Naive thymus-derived CD4-positive, alpha-beta T cell (primary cell): ENCODE measurements around the gene QKI. TPM values are rescaled to one million over a fixed set of nuclear protein-coding genes. Genes with fewer than 3 reads are reported as not detected.
A peak's percentile ranks its signal among the peaks of the same experiment; 100 is the strongest.
"Not testable (repeated sequence)": the region's sequence is repeated elsewhere in the genome, so short reads cannot be mapped to it uniquely, and the experiment has no call there.

Experiments
- ATAC-seq: fragments of 150-1000 bp; cut with Tn5 transposase; 2 replicates; pipeline ENCODE4 v1.10.0; 2021; ENCODE audit warnings: mild to moderate bottlenecking, moderate library complexity
- CTCF ChIA-PET: fragments of 350-600 bp; sonication (Branson Sonifier 250); formaldehyde crosslinking; loops from one replicate; lab custom pipeline; 2021; ENCODE audit warnings: antibody characterized with exemption; lab: Charles Lee
- POLR2A ChIA-PET: fragments of 350-600 bp; sonication (Branson Sonifier 250); formaldehyde crosslinking; loops from one replicate; lab custom pipeline; 2021; ENCODE audit warnings: antibody characterized with exemption, inconsistent platforms; lab: Charles Lee
- DNase-seq, 9 donors: peaks; one replicate each; pipeline versions ENCODE4 v3.0.0 to v3.0.0-alpha.2; 2020 to 2022; ENCODE audit warnings: mixed read lengths in 1 of 9
- H3K27ac ChIP-seq: one replicate; pipeline ENCODE4 v1.7.0; 2013; ENCODE audit warnings: mild to moderate bottlenecking, low read depth, low read length, moderate library complexity
- H3K27me3 ChIP-seq, 2 donors: one replicate each; pipeline ENCODE4 v1.7.0; 2013; ENCODE audit warnings: low read length in 2 of 2, mild to moderate bottlenecking in 2 of 2, moderate library complexity in 2 of 2; ENCODE audit not compliant: control insufficient read depth in 2 of 2, insufficient read depth in 2 of 2
- H3K36me3 ChIP-seq, 3 experiments: 1 replicate in 2 of 3; 2 replicates in 1 of 3; pipeline ENCODE4 v1.7.0; 2013; ENCODE audit warnings: low read length in 3 of 3, mild to moderate bottlenecking in 3 of 3, moderate library complexity in 1 of 3; ENCODE audit not compliant: insufficient read depth in 3 of 3, control insufficient read depth in 2 of 3
- H3K4me1 ChIP-seq, 2 donors: one replicate each; pipeline ENCODE4 v1.7.0; 2013; ENCODE audit warnings: low read length in 2 of 2, mild to moderate bottlenecking in 2 of 2, moderate library complexity in 1 of 2; ENCODE audit not compliant: control insufficient read depth in 2 of 2, insufficient read depth in 2 of 2
- H3K4me3 ChIP-seq: 2 replicates; pipeline ENCODE4 v1.7.0; 2013; ENCODE audit warnings: mild to moderate bottlenecking, low read length
- H3K9me3 ChIP-seq, 3 experiments: 1 replicate in 2 of 3; 2 replicates in 1 of 3; pipeline ENCODE4 v1.7.0; 2013; ENCODE audit warnings: low read length in 3 of 3; ENCODE audit not compliant: control insufficient read depth in 2 of 3
- H3K27ac Mint-ChIP-seq, 9 donors: one replicate each; pipeline ENCODE4 v1.8.0; 2020 to 2022; ENCODE audit warnings: mixed read lengths in 9 of 9, mild to moderate bottlenecking in 8 of 9, moderate library complexity in 5 of 9, inconsistent platforms in 2 of 9
- H3K27me3 Mint-ChIP-seq, 5 donors: one replicate each; pipeline ENCODE4 v1.8.0; 2021 to 2022; ENCODE audit warnings: mixed read lengths in 5 of 5, mild to moderate bottlenecking in 1 of 5
- H3K36me3 Mint-ChIP-seq, 5 donors: one replicate each; pipeline ENCODE4 v1.8.0; 2020 to 2022; ENCODE audit warnings: mixed read lengths in 5 of 5, mild to moderate bottlenecking in 3 of 5, inconsistent platforms in 1 of 5
- H3K4me1 Mint-ChIP-seq, 7 donors: one replicate each; pipeline ENCODE4 v1.8.0; 2020 to 2022; ENCODE audit warnings: mixed read lengths in 7 of 7, mild to moderate bottlenecking in 3 of 7, inconsistent platforms in 1 of 7
- H3K4me3 Mint-ChIP-seq, 10 donors: one replicate each; pipeline ENCODE4 v1.8.0; 2020 to 2022; ENCODE audit warnings: mild to moderate bottlenecking in 10 of 10, mixed read lengths in 10 of 10, moderate library complexity in 6 of 10, inconsistent platforms in 2 of 10
- H3K9me3 Mint-ChIP-seq, 11 donors: one replicate each; pipeline ENCODE4 v1.8.0; 2020 to 2022; ENCODE audit warnings: mixed read lengths in 11 of 11, mild to moderate bottlenecking in 4 of 11, inconsistent platforms in 1 of 11, moderate library complexity in 1 of 11
- intact Hi-C, 2 donors: fragments of 100-400 bp; cut with micrococcal nuclease; formaldehyde crosslinking; loops; one replicate each; pipeline ENCODE4 v1.15.1; 2023
- polyA plus RNA-seq, 2 donors: library from polyadenylated mRNA; unstranded; fragments of 300-500 nt; fragmentation: Illumina TruSeq; gene quantifications; one replicate each; pipeline ENCODE4 v1.2.3, GENCODE V29; 2021
- total RNA-seq, 6 experiments: library from RNA in 5 of 6; stranded (reverse) in 5 of 6; gene quantifications; 1 replicate in 5 of 6; 2 replicates in 1 of 6; pipeline ENCODE4 v1.2.3 and lab custom pipeline; 2021 to 2026

QKI gene
- total and polyA plus RNA-seq, 7 experiments from 2014 or later = 15.0 to 147 (median 72.5) TPM

DNA sequence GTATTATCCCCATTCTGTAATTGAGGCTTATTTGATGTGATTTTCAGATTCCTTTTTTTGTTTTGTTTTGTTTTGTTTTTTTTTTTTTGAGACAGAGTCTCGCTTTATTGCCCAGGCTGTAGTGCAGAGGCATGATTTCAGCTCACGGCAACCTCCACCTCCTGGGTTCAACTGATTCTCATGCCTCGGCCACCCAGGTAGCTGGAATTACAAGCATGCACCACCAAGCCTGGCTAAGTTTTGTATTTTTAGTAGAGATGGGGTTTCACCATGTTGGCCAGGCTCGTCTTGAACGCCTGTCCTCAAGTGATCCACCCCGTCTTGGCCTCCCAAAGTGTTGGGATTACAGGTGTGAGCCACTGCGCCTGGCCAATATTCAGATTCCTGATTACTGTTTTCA, 62.4 kb downstream of the QKI start:
- intact Hi-C loops = loop anchor here in 1 of 2 donors (2.0 kb wide), 1 partner anchor 14 kb away; no protein-coding TSS in a partner anchor
- DNase-seq, H3K9me3 Mint-ChIP-seq, H3K27me3 Mint-ChIP-seq, H3K27ac ChIP-seq, H3K36me3 ChIP-seq, POLR2A ChIA-PET, ATAC-seq, H3K4me1 ChIP-seq, CTCF ChIA-PET, H3K27ac Mint-ChIP-seq, H3K4me3 ChIP-seq, H3K4me3 Mint-ChIP-seq, H3K27me3 ChIP-seq, H3K9me3 ChIP-seq: not testable (repeated sequence)
- Mint-ChIP-seq H3K4me1 (peaks cover 2 to 42% (median 21%) of the 10 kb centered on the region in 7 donors), H3K36me3 (peaks cover 0 to 52% (median 18%) of the 10 kb centered on the region in 5 donors)

DNA sequence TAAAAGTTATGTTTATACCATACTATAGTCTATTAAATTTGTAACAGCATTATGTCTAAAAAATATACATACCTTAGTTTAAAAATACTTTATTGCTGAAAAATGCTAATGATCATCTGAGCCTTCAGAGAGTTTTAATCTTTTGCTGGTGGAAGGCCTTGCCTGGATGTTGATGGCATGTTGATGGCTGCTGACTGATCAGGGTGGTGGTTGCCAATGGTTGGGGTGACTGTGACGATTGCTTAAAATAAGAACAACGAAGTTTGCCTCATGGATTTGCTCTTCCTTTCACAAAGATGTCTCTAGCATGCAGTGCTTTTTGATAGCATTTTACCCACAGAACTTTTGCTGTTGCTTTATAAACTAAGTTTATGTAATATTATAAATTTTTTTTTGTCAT, 68.6 kb downstream of the QKI start:
- Mint-ChIP-seq H3K4me3 (no peak overlapping the region), H3K27ac (peak overlapping the region in 1 of 9 donors; percentile 56), H3K36me3 (peaks cover 0 to 37% (median 16%) of the 10 kb centered on the region in 5 donors), H3K4me1 (peaks cover 12 to 52% (median 39%) of the 10 kb centered on the region in 7 donors), H3K9me3 (no peaks in the 10 kb centered on the region), H3K27me3 (no peaks in the 10 kb centered on the region)
- intact Hi-C loops = no loop called here
- no peaks in the 10 kb centered on the region for H3K4me1 ChIP-seq
- no peak for DNase-seq
- H3K36me3 ChIP-seq = peaks cover 0 to 5% (median 0%) of the 10 kb centered on the region in 3 experiments
- ATAC-seq = no peak
- H3K9me3 ChIP-seq = no peaks in the 10 kb centered on the region
- ChIA-PET POLR2A (no interaction called here), CTCF (no interaction called here)
- no peak overlapping the region for H3K27ac ChIP-seq
- no peak overlapping the region for H3K4me3 ChIP-seq
- H3K27me3 ChIP-seq = no peaks in the 10 kb centered on the region

DNA sequence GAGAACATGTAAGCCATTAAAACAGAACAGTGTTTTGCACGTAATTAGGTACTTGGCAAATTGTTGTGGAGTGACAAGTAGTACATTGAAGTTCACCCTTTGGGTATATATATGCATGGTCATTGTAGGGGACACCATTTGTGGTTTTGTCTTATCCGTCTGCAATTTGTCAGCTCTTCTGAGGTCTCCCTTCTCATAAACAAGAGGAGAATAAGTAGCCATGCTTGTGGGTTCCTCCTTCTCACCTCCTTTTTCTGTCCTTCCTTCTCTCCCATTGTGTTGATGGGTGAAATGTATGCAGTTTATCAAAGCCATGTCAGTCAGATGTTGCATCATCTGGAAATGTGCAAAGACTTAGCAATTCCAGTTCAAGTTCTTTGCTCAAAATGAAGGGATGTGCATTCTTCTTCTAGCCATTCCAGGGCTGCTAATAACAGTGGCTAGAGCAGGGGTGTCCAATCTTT, 70.9 kb downstream of the QKI start:
- Mint-ChIP-seq H3K27ac (no peak overlapping the region), H3K4me3 (no peak overlapping the region), H3K36me3 (peaks cover 0 to 21% (median 8%) of the 10 kb centered on the region in 5 donors), H3K9me3 (no peaks in the 10 kb centered on the region), H3K27me3 (no peaks in the 10 kb centered on the region), H3K4me1 (peaks cover 23 to 72% (median 62%) of the 10 kb centered on the region in 7 donors)
- Histone ChIP-seq H3K9me3 (no peaks in the 10 kb centered on the region), H3K27me3 (no peaks in the 10 kb centered on the region), H3K36me3 (no peaks in the 10 kb centered on the region), H3K27ac (no peak overlapping the region), H3K4me1 (peaks cover 3 to 6% of the 10 kb centered on the region in 2 donors), H3K4me3 (no peak overlapping the region)
- ATAC-seq (no peak), DNase-seq (no peak)
- ChIA-PET CTCF (no interaction called here), POLR2A (no interaction called here)
- intact Hi-C loops = no loop called here

DNA sequence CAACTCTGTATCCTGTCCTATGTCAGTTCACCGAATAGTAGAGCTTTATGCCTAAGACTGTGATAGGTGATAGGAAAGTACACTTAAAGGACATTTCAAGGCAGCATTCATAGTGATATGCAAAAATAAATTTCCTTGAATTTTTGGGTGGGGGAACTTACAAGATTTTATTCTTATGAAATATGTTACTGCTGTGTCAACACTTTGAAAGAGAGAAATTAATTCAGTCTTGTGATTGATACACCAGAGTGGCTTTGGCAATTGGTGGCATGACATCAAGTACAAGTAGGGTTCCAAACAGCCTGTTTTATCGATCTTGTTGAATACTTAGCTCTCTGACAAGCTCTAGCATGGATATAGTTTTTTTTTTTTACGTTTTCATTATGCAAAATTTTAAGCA, 72.3 kb downstream of the QKI start:
- CTCF ChIA-PET = no interaction called here
- no peak overlapping the region for H3K27ac ChIP-seq
- POLR2A ChIA-PET = no interaction called here
- H3K27ac Mint-ChIP-seq = peak overlapping the region in 1 of 9 donors; percentile 6
- H3K9me3 Mint-ChIP-seq = no peaks in the 10 kb centered on the region
- no peak overlapping the region for H3K4me3 ChIP-seq
- intact Hi-C loops = no loop called here
- H3K4me1 ChIP-seq = peaks cover 6% of the 10 kb centered on the region in 2 donors
- no peaks in the 10 kb centered on the region for H3K27me3 Mint-ChIP-seq
- no peaks in the 10 kb centered on the region for H3K36me3 ChIP-seq
- peaks cover 0 to 12% (median 5%) of the 10 kb centered on the region in 5 donors for H3K36me3 Mint-ChIP-seq
- H3K27me3 ChIP-seq = no peaks in the 10 kb centered on the region
- DNase-seq = no peak
- H3K4me1 Mint-ChIP-seq = peaks cover 29 to 80% (median 75%) of the 10 kb centered on the region in 7 donors
- no peaks in the 10 kb centered on the region for H3K9me3 ChIP-seq
- ATAC-seq = no peak
- H3K4me3 Mint-ChIP-seq = peak overlapping the region in 1 of 10 donors; percentile 15

DNA sequence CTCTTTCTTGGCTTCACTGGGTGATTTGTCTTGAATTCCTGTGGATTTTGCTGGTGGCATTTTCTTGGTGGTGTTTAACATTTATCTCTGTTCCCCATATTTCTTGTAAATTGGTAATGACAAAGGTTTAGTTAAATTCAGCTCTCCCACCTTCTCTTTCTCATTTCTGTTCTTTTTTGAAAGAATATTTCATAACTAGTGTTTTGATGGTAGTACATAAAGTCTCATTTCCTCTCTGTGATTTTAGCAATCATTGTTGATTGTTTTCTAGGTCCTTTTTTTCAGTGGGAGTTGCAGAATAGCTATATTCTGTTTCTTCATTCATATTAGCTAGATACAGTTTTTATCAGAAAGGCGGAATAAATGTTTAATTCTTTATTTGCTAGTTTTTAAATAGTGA, 73.1 kb downstream of the QKI start:
- Histone ChIP-seq H3K4me3 (no peak overlapping the region), H3K4me1 (peaks cover 6% of the 10 kb centered on the region in 2 donors), H3K9me3 (no peaks in the 10 kb centered on the region), H3K27me3 (no peaks in the 10 kb centered on the region), H3K27ac (no peak overlapping the region), H3K36me3 (no peaks in the 10 kb centered on the region)
- Mint-ChIP-seq H3K9me3 (no peaks in the 10 kb centered on the region), H3K27ac (peak overlapping the region in 2 of 9 donors; percentile 12 to 20), H3K4me3 (peak overlapping the region in 3 of 10 donors; percentile 1 to 12 (median 4)), H3K4me1 (peaks cover 29 to 80% (median 75%) of the 10 kb centered on the region in 7 donors), H3K36me3 (peaks cover 0 to 14% (median 5%) of the 10 kb centered on the region in 5 donors), H3K27me3 (no peaks in the 10 kb centered on the region)
- intact Hi-C loops = no loop called here
- CTCF ChIA-PET = interaction anchor here (0.6 kb wide), 4 partner anchors 40 to 535 kb away, joined by 3 to 4 read pairs (median 3); no protein-coding TSS in a partner anchor
- POLR2A ChIA-PET = no interaction called here
- DNase-seq (no peak), ATAC-seq (no peak)

DNA sequence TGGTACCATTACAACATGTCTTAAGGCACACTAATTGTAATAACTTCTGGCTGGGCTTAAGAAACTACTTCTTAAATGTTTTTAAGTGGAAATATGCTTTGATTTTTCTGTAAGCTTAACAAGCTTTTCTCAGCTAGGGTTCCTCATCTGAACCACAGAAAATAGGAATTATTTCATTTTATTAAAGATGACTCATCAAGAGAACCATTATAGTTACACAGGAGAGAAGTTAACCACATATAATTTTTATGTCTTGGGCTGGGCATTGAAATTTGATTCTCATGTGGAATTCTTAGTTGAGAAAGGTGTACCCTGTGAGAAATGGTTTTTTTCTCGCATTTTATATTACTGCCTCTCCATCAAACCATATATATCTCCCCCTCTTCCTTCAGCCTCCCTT, 75.1 kb downstream of the QKI start:
- no peak overlapping the region for H3K4me3 ChIP-seq
- H3K4me1 ChIP-seq = peaks cover 6% of the 10 kb centered on the region in 2 donors
- no peaks in the 10 kb centered on the region for H3K27me3 ChIP-seq
- H3K36me3 Mint-ChIP-seq = peaks cover 0 to 10% (median 0%) of the 10 kb centered on the region in 5 donors
- H3K36me3 ChIP-seq = no peaks in the 10 kb centered on the region
- ATAC-seq (no peak), DNase-seq (no peak)
- CTCF ChIA-PET = interaction anchor here (0.6 kb wide), 1 partner anchor 54 kb away, joined by 3 read pairs; no protein-coding TSS in a partner anchor
- no peaks in the 10 kb centered on the region for H3K27me3 Mint-ChIP-seq
- H3K27ac ChIP-seq = no peak overlapping the region
- intact Hi-C loops = no loop called here
- no peak overlapping the region for H3K4me3 Mint-ChIP-seq
- H3K9me3 Mint-ChIP-seq = no peaks in the 10 kb centered on the region
- H3K27ac Mint-ChIP-seq = peak overlapping the region in 2 of 9 donors; percentile 15 to 21
- POLR2A ChIA-PET = no interaction called here
- H3K4me1 Mint-ChIP-seq = peaks cover 25 to 76% (median 67%) of the 10 kb centered on the region in 7 donors
- no peaks in the 10 kb centered on the region for H3K9me3 ChIP-seq
